Fibroblast of skin of left biceps (primary cell): ENCODE measurements around the gene FRMD1.
"Not testable (repeated sequence)": the region's sequence is repeated elsewhere in the genome, so short reads cannot be mapped to it uniquely, and the experiment has no call there.

Experiments used
- DNase-seq, 2 experiments: peaks; one replicate each; pipeline ENCODE4 v3.0.0-alpha.2; 2013; ENCODE audit warnings: low read depth in 2 of 2

The FRMD1 gene

DNA sequence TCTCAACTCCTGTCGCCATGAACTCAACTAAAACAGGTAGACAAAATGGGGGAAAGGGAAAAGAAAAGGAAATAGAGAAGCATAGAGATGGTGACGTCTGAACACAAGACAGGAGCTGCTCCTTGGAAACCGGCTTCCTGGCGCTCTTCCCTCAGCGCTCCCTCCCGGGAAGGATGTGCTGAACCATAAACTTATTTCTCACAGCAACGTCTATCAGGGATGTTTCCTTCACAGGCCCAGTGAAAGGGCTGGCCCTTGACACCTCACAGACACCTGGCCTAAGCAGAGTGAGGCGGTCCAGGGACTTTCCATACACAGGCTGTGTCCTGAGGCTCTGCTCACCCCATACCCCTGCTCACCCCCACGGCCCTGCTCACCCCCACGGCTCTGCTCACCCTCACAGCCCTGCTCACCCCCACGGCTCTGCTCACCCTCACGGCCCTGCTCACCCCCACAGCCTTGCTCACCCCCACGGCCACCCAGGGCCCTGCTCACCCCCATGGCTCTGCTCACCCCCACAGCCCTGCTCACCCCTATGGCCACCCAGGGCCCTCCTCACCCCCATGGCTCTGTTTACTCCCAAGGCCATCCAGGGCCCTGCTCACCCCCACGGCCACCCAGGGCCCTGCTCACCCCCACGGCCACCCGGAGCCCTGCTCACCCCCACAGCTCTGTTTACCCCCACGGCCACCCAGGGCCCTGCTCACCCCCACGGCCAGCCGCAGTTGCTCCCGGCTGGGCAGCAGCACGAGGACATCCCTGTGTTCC lies 653 bp downstream of the FRMD1 start:
- DNase-seq, result no peak

DNA sequence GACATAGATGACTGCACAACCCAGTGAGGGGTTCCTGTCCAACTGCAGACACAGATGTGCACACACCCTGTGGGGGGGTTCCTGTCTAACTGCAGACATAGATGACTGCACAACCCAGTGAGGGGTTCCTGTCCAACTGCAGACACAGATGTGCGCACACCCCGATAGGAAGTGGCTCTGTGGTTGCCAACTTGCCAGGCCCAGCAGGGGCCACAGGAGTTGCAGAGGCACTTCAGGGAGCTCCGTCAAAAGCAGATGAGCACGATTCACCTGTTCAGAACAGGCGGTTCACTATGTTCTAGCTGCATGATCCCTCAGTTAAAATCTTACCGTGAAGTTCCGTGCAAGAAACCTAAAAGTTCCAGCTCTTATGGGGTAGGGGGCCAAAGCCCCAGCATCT lies 1.6 kb downstream of the FRMD1 start:
- not testable (repeated sequence) for DNase-seq

DNA sequence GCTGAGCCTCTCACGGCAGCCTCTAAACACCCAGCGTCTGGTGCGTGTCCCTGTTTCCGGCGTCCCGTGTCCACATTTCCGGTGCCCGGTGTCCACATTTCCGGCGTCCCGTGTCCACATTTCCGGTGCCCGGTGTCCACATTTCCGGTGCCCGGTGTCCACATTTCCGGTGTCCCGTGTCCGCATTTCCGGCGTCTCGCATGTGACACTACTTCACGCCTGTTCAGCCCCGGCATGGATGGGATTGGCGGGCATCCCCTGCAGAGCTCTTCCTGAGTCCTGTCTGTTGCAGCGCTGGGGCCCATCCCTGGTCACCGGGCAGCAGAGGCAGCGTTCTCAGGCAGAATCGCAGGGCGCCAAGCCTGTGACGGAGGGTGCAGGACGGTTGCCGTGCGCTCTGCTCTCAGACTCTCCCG lies 3.2 kb downstream of the FRMD1 start:
- DNase-seq, result no peak

DNA sequence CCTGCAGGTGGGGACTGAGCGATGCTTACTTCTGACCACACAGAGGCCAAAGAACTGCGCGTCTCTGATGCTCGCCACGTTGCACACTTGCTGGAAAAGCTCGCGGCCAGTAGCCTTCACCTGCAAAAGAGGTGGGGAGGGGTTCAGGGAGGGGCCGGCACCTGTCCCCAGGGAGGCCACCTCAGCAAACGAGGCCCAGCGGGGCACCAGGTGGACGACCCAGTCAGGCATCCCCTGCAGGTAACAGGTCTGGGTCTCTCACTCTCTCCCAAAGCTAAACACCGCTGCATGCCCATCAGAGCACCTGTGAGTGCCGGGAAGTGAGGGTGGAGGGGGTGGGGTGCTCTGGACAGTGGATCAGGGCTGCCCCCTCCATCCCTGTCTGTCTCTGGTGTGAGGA lies 3.8 kb downstream of the FRMD1 start:
- no peak for DNase-seq

DNA sequence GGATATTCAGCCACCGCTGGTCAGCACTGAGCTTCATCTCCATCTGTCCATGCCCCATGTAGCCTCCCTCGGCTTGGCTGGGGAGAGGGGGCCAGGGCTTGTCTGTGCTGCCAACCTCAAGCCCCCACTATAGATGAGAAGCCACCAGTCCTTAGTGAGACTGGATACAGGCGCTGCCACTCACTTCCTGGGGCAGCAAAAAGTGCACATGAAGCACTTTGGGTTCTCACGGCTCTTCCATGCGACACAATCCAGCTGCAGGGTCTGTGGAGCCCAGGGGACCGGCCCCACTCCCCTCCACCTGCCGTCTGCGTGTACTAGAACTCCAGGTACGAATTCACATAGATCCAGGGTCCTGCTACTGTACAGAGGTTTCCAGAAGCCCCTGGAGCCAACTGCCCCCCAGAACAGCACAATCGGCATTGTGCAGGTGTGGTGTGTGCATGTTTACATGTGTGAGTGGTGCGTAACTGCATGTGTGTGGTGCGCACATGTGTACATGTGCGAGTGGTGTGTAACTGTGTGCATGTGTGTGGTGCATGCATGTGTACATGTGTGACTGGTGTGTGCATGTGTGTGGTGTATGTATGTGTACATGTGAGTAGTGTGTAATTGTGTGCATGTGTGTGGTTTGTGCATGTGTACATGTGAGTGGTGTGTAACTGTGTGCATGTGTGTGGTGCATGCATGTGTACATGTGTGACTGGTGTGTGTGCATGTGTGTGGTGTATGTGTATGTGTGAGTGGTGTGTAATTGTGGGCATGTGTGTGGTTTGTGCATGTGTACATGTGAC lies 4.9 kb downstream of the FRMD1 start:
- DNase-seq, result no peak

DNA sequence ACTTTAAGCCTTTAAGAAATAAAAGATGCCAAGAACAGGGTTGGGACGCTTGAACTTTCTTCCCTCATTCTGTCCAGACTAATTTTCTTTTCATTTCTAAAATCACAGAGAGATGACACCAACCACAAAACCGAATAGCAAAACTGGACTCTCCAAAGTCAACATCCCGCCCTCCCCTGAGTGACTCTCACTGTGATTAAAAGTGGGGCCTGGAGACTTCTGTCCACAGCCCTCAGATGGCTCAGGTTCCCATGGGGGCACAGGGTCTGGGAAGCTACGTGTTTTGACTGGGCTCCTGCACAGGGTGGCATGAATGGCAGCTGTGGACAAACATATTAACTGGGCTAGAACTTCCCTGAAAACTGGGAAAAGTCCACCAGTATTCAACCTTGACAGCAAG lies 6.3 kb downstream of the FRMD1 start:
- DNase-seq, result no peak

DNA sequence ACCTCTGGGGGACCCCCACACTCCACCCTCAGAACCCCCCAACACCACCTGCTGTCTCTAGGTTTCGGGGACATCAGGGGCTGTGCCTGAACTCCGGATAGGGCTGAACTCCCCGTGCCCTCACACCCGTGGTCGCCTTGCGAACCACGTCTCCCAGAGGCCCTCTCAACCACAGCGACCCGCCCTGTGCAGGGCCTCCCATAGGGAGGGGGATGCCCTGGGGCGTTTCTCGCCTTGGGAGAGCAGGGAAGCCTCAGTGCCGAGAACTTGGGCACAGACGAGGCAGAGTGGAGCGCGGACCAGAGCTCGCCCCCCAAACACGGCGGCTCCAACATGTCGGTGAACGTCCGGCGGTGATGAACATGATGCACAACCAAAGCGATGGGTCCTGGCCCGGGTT lies 6.8 kb downstream of the FRMD1 start:
- DNase-seq, result no peak

DNA sequence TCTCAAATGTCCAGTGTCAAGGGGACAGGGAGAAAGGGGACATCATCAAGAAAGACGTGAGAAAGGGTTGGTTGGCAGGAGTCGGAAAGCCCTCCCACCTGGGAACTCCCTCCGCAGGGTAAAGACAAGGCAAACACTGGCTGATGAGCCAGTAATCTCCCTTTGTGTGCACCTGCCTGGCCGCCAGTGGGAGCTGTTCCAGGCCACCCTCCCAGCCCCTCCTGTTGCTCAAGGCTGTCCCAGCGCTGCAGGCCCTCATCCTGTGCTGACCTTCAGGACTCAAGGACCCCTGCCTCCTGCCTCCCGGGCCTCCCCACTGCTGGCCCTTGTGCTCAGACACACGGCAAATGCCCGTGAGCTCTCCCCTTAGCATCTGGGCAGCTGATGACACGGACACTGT lies 7.4 kb downstream of the FRMD1 start:
- DNase-seq, result no peak

DNA sequence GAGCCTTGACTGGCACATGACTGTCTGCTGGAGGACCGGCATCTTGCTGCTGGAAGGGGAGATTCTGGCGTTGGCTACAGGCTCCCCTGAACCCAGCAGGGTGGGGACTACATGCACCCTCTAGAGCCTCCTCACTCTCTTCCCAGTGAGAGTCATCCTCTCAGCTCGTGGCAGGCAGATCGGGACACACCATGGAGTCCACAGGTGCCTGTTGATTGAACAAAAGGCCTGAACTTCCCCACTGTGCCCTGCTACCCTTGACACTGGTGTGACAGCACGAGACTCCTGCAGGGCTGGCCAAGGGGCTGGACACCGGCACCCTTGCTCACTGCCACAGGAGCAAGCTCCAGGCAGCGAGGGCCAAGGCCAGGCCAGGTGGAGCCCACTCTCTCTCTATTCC lies 8.2 kb downstream of the FRMD1 start:
- DNase-seq, result no peak

DNA sequence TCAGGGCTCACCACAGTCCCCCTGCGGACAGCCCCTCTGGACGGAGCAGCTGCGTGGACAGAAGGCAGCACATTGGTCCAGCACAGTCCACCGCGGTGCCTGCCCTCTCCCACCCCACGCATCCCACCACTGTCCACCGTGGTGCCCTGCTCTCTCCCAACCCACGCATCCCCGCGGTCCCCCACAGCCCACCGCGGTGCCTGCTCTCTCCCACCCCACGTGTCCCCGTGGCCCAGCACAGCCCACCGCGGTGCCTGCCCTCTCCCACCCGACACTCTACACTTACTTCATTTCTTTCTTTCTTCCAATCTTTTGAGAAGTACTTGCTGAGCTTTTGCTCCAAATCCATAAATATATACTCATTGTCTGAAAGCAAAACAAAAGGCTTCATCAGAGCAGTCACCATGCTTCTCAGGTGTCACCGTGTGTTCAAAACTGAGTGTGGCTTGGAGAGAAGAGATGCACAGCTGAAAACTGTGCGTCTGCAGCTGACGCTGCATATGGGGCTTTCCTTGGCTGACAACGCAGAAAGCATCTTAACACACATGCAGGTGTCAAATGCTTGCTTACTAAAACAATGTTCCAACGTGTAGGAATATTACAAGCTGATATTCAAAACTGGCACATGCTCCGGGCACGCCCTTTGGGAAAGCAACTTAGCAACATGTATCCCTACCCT lies 11.8 kb downstream of the FRMD1 start:
- DNase-seq, result no peak

DNA sequence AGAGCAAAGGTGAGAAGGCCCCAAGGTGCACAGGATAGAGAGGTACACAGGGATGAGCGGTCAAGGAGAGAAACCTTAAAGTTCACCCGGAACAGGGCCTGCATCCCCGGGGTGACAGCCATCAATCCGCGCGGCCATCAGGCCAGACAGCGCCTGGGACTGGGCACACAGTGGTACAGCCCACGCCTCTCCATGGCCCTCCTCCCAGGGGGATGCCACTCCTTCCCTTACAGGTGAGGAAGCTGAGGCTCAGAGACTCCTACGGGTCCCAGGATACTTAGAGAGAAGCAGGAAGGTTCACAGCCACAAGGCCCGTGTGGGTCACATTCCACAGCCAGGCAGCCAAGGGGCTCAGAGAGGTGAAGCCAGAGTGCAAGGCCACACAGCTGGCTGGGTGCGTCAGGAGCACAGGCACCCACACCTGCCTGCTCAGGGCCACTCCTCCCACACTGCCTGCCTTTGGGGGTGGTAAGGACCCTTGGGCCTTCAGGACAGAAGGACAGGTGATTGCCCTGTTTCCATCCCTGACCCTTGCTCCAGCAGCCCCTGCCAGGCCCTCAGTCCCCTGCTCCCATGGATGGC lies 14.7 kb downstream of the FRMD1 start:
- DNase-seq, result no peak

DNA sequence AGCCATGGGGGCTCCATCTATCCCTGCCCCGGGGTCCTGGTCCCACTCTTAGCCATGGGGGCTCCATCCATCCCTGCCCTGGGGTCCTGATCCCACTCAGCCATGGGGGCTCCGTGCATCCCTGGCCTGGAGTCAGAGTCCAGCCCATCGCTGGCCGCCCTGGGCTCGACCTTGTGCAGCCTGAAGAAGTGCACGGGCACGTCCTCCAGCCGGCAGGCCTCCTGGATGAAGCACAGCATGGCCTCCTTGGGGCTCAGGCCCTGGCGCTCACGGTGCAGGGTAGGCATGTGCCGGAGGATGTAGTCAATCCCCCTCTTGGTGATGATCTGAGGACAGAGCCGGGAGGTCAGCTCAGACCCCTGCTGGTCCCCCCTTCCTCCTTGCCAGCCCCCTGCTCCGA lies 15.6 kb downstream of the FRMD1 start:
- no peak for DNase-seq

DNA sequence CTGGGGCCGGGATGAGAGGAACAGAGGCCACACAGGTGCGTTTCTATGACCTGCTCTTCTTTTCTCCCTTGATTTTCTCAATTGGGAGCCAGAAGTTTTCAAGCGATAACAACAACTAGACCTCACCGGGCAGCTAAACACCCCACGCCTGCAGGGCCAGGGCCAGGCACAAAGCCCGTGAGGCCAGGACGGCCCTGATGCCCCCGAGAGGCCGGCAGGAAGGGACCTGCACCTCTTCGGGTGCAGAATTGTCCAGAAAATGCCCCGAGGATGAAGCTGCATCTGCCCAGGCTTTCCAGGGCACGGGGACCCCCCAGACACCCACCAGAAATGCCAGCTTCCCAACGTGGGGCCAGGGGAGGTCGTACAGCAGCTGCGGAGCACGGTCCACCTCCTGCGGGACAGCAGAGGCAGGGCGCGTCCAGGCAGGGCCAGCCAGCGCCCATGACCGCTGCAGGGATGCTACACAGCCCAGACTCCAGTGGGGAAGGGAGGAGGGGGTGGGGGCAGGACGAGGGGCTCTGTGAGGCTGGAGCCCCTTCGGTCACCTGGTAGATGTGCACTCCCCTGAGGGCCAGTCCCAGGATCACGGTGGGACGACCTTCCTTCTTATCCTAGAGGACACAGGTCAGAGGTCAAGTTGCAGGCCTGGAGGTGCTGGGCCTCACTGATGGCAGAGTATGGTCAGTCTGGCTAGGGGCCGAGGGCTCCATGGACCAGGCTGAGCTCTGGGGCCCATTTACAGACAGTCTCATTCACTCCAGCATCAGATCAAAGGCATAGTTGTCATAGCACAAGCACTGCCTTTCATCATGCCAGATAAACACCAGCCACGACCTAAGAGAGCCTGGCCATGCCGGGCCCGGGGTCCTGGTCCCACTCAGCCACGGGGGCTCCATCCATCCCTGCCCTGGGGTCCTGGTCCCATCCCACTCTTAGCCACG lies 16.4 kb downstream of the FRMD1 start:
- DNase-seq, result no peak

DNA sequence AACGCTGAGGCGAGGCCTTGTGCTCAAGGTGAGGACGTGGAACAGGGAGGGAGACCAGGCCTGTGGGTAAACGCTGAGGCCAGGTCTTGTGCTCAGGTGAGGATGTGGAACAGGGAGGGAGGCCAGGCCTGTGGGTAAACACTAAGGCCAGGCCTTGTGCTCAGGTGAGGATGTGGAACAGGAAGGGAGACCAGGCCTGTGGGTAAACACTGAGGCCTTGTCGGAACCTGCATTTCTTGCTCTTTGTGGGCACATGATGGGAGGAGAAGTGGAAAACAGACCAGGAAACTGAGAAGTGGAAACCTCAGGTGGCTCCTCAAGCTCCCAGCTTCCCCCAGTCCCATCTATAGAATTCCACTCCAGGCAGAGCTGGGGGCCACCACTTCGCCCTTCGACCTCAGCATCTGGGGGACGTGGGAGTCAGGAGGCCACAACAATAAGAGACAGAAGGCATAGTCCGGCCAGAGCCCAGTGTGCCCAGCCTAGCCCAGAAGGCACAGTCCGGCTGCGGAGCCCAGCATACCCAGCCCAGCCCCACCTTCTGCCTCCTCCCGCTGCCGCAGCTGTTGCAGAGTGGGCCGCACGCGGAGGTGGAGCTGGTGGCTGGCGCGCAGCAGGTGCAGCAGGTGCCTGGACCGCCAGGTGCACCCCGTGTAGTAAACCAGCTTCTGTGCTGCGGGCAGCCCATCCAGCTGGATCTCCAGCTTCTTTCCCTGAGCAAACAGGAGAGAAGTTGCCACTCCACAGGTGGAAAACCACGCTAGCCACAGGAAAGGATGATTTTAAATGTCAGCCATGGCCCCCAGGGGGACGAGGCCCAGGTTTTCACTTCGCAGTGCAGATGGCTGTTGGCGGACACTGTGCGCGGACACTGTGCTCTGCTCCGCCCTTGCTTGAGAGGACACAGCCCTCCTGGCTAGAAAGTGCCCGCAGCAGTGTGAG lies 17.5 kb downstream of the FRMD1 start:
- DNase-seq, result no peak

DNA sequence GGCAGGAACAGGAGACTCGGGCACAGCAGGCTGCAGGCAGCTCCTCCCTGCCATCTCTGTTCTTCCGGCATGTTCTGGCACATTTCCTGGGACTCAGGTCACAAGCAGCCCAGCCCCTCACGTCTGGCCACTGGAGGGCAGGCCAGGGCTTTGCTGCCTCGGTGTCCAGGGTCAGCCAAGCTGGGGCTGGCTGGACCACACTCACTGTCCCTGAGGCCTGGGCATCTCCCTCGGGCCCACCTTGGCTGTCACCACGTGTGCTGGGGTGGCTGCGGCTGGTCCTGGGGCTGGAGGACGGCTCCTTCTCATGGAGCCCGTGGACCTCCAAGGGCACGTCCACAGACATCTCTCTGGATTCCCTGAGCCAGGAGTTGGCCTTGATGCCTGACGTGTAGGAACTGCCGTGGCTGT lies 18.5 kb downstream of the FRMD1 start:
- DNase-seq, result no peak

DNA sequence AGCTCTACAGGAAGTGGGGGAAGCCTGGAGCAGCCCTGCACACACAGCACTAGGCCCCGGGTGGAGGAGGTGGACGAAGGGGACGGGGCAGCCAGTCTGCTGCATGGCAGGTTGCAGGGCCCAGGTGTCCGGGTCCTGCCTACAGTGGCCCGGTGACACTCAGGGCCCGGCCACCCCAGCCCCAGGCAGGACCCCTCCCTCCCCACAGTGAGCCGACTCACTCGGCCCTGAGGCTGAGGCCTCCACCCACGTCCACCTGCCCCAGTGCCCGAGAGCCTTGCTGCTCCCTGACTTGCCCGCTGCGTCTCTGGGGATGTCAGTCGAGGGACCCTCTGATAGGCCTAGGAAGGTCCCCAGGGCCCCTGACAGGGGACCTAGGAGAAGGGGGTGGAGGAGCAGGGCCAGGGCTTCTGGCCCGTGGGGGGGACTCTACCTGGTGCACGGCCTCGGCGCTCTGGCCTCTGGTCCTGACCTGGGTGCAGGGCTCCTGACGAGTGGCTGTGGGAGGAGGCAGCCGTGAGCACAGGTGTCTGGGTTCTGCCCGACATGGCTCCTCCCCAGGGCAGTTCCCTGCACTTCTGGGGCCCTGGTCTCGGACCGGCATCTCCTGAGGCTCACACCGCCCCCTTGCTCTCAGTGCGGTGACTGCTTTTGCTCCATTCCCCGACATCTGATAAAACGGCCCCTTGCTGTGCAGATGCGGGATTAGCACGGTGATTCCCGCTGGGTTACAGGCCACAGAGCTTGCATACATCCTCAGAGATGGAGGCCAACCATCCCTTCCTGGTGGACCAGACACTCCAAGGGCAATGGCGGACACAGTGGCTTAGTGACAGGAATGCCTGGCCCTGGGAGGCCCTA lies 20.1 kb downstream of the FRMD1 start:
- DNase-seq, result no peak

DNA sequence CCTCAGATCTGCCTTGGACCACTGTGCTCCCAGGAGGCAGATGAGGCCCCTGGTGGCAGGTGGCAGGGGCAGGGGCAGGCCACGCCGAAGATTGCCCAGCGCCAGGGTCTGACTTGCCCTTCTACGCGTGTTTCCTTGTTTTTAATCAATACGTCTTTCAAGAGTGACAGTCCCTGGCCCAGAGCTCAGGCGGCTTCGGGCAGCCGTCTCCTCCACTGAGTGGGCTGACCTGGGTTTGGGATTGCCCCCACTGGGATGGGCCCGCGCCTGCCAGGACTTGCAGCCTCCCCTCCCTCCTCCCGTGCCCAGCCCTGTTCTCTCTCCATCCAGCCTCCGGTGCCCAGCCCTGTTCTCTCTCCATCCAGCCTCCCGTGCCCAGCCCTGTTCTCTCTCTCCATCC lies 21.2 kb downstream of the FRMD1 start:
- DNase-seq, result no peak

DNA sequence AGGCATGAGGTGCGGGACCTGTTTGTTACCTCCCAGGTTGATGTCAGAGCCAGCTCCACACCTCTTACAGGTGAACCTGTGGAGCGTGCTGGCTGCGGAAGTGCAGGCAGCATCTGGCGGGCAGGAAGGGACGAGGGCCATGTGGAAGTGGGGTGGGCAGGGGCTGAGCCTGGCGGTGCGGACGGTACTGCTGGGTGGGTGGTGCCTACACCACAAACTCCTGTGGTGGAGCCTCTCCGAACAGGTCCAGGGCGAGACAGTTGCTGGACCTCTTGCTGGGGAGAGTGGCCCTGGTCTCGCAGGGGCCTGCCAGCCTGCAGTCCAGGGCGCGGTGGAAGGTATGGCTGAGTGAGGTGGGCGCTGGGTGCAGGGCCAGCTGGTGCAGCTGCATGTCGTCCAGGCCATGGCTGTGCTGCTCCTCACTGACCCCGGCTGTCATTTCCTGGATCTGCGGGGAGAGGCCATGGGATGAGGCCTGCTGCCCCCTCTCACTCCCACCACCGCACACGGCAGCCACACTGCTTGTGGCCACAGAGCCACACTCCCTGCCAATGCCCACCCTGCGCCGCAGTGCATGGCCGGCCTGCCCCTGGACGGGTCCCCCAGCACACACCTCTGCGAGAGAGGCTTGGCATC lies 22.0 kb downstream of the FRMD1 start:
- no peak for DNase-seq
